ENCODE results near the gene USP4. TPM values are rescaled to one million over a fixed set of nuclear protein-coding genes. Genes with fewer than 3 reads are reported as not detected.

USP4 gene
- total and polyA plus RNA-seq, 2 experiments from 2014 or later, result 11.2 to 50.9 TPM

- TF ChIP-seq EZH2 (IDR thresholded peaks at IDR 0.05; ENCODE audit: insufficient read depth, poor library complexity, severe bottlenecking) (no peak), EZH2phosphoT487 (IDR thresholded peaks at IDR 0.05; ENCODE audit: insufficient read depth, low read depth) (no peak)
- no peaks in the 10 kb centered on the region for H3K27me3 ChIP-seq (replicated peaks; ENCODE audit: insufficient read depth)
Measured at GRCh38 chr3:49260806-49261324, 79.0 kb downstream of the USP4 start.

GRCh38 chr3:49257187-49257586 is 82.7 kb downstream of the USP4 start:
- no peaks in the 10 kb centered on the region for H3K9me3 ChIP-seq (ENCODE audit: low read depth)
- no peaks in the 10 kb centered on the region for H4K20me1 ChIP-seq (ENCODE audit: insufficient read depth)
- H3K79me2 ChIP-seq (ENCODE audit: insufficient read depth), result no peaks in the 10 kb centered on the region
- H3K4me1 ChIP-seq (ENCODE audit: insufficient read depth), result 0 out of 2 replicates have a peak, but pooled peaks cover 3% of the 10 kb centered on the region
- no peak overlapping the region for H3K27ac ChIP-seq
- H2AFZ ChIP-seq, result no peak overlapping the region
- H3K9me2 ChIP-seq (ENCODE audit: insufficient read depth), result no peaks in the 10 kb centered on the region
- DNase-seq, result no peak
- no peak for TF ChIP-seq EZH2phosphoT487 (IDR thresholded peaks at IDR 0.05; ENCODE audit: insufficient read depth, low read depth)
- TF ChIP-seq EZH2 (IDR thresholded peaks at IDR 0.05; ENCODE audit: insufficient read depth, poor library complexity, severe bottlenecking), result no peak
- in situ Hi-C loops (cut with MboI), result no loop called here
- no peaks in the 10 kb centered on the region for H3F3A ChIP-seq (ENCODE audit: insufficient read depth)
- no peak overlapping the region for H3K4me2 ChIP-seq (ENCODE audit: unreplicated experiment)
- H3K9ac ChIP-seq, result no peak overlapping the region
- 72 to 82% methylated on average over 3 of the region's 3 CpGs for WGBS, 2 experiments (ENCODE audit: low coverage in 1 of 2, low lambda C conversion rate in 2 of 2, missing lambda C conversion rate in 2 of 2)
- no peaks in the 10 kb centered on the region for H3K36me3 ChIP-seq (ENCODE audit: low read depth)
- H3K27me3 ChIP-seq (replicated peaks; ENCODE audit: insufficient read depth), result no peaks in the 10 kb centered on the region
- H3K4me3 ChIP-seq, result no peak overlapping the region

More at GRCh38 chr3:49260806-49261324, 79.0 kb downstream of the USP4 start:
- in situ Hi-C loops (cut with MboI), result no loop called here
- Histone ChIP-seq H3K9ac (no peak overlapping the region), H3K4me3 (no peak overlapping the region), H3K4me2 (ENCODE audit: unreplicated experiment) (no peak overlapping the region), H3K9me2 (ENCODE audit: insufficient read depth) (no peaks in the 10 kb centered on the region), H3K9me3 (ENCODE audit: low read depth) (no peaks in the 10 kb centered on the region), H4K20me1 (ENCODE audit: insufficient read depth) (no peaks in the 10 kb centered on the region), H2AFZ (no peak overlapping the region), H3K4me1 (ENCODE audit: insufficient read depth) (no peaks in the 10 kb centered on the region), H3K36me3 (ENCODE audit: low read depth) (no peaks in the 10 kb centered on the region), H3F3A (ENCODE audit: insufficient read depth) (no peaks in the 10 kb centered on the region), H3K79me2 (ENCODE audit: insufficient read depth) (no peaks in the 10 kb centered on the region), H3K27ac (no peak overlapping the region)
- 71 to 72% methylated on average over 5 of the region's 5 CpGs for WGBS, 2 experiments (ENCODE audit: low coverage in 1 of 2, low lambda C conversion rate in 2 of 2, missing lambda C conversion rate in 2 of 2)
- DNase-seq, result no peak

GRCh38 chr3:49255718-49256511 is 83.9 kb downstream of the USP4 start:
- no peaks in the 10 kb centered on the region for H3K36me3 ChIP-seq (ENCODE audit: low read depth)
- H3K79me2 ChIP-seq (ENCODE audit: insufficient read depth), result no peaks in the 10 kb centered on the region
- no peaks in the 10 kb centered on the region for H3F3A ChIP-seq (ENCODE audit: insufficient read depth)
- 78 to 80% methylated on average over 6 of the region's 6 CpGs for WGBS, 2 experiments (ENCODE audit: low coverage in 1 of 2, low lambda C conversion rate in 2 of 2, missing lambda C conversion rate in 2 of 2)
- H3K9me2 ChIP-seq (ENCODE audit: insufficient read depth), result no peaks in the 10 kb centered on the region
- no peaks in the 10 kb centered on the region for H3K9me3 ChIP-seq (ENCODE audit: low read depth)
- no peak overlapping the region for H3K9ac ChIP-seq
- no peak overlapping the region for H3K4me2 ChIP-seq (ENCODE audit: unreplicated experiment)
- in situ Hi-C loops (cut with MboI), result no loop called here
- no peak for DNase-seq
- TF ChIP-seq EZH2 (IDR thresholded peaks at IDR 0.05; ENCODE audit: insufficient read depth, poor library complexity, severe bottlenecking) (no peak), EZH2phosphoT487 (IDR thresholded peaks at IDR 0.05; ENCODE audit: insufficient read depth, low read depth) (no peak)
- H3K27ac ChIP-seq, result no peak overlapping the region
- no peaks in the 10 kb centered on the region for H4K20me1 ChIP-seq (ENCODE audit: insufficient read depth)
- no peaks in the 10 kb centered on the region for H3K27me3 ChIP-seq (replicated peaks; ENCODE audit: insufficient read depth)
- no peak overlapping the region for H3K4me3 ChIP-seq
- 0 out of 2 replicates have a peak, but pooled peaks cover 3% of the 10 kb centered on the region for H3K4me1 ChIP-seq (ENCODE audit: insufficient read depth)
- H2AFZ ChIP-seq, result no peak overlapping the region

- no peak overlapping the region for H3K4me2 ChIP-seq (ENCODE audit: unreplicated experiment)
- no peaks in the 10 kb centered on the region for H3F3A ChIP-seq (ENCODE audit: insufficient read depth)
- no peaks in the 10 kb centered on the region for H3K9me2 ChIP-seq (ENCODE audit: insufficient read depth)
- no peak overlapping the region for H3K27ac ChIP-seq
- TF ChIP-seq EZH2phosphoT487 (IDR thresholded peaks at IDR 0.05; ENCODE audit: insufficient read depth, low read depth) (no peak), EZH2 (IDR thresholded peaks at IDR 0.05; ENCODE audit: insufficient read depth, poor library complexity, severe bottlenecking) (no peak)
- no peaks in the 10 kb centered on the region for H3K27me3 ChIP-seq (replicated peaks; ENCODE audit: insufficient read depth)
- no peak overlapping the region for H2AFZ ChIP-seq
- no peaks in the 10 kb centered on the region for H4K20me1 ChIP-seq (ENCODE audit: insufficient read depth)
- in situ Hi-C loops (cut with MboI), result no loop called here
- no peak overlapping the region for H3K4me3 ChIP-seq
- 89 to 91% methylated on average over 1 of the region's 1 CpG for WGBS, 2 experiments (ENCODE audit: low coverage in 1 of 2, low lambda C conversion rate in 2 of 2, missing lambda C conversion rate in 2 of 2)
- DNase-seq, result no peak
- no peak overlapping the region for H3K9ac ChIP-seq
- H3K4me1 ChIP-seq (ENCODE audit: insufficient read depth), result 0 out of 2 replicates have a peak, but pooled peaks cover 3% of the 10 kb centered on the region
- no peaks in the 10 kb centered on the region for H3K79me2 ChIP-seq (ENCODE audit: insufficient read depth)
- H3K9me3 ChIP-seq (ENCODE audit: low read depth), result no peaks in the 10 kb centered on the region
- no peaks in the 10 kb centered on the region for H3K36me3 ChIP-seq (ENCODE audit: low read depth)
Measured at GRCh38 chr3:49255112-49255511, 84.7 kb downstream of the USP4 start.
